OCI-LY7 (cell line): ENCODE data around the gene HNRNPH1. TPM values are rescaled to one million over a fixed set of nuclear protein-coding genes. Genes with fewer than 3 reads are reported as not detected.
A peak's percentile ranks its signal among the peaks of the same experiment; 100 is the strongest.

Experiments
- BruUV-seq: library from RNA; stranded (reverse); fragments of 400-500 nt; replicated peaks from 2 replicates; lab custom pipeline; 2021; lab: Mats Ljungman, UMichigan
- CTCF ChIA-PET: fragments of 300-600 bp; sonication (Branson Sonifier 250); formaldehyde crosslinking; loops from one replicate; lab custom pipeline; 2022; ENCODE audit warnings: antibody characterized with exemption; ENCODE audit not compliant: unreplicated experiment; lab: Charles Lee
- POLR2A ChIA-PET: fragments of 300-600 bp; sonication (Branson Sonifier 250); formaldehyde crosslinking; loops from one replicate; lab custom pipeline; 2022; ENCODE audit warnings: antibody characterized with exemption; lab: Charles Lee
- DNase-seq: peaks from one replicate; pipeline ENCODE4 v3.0.0-alpha.2; 2015; ENCODE audit warnings: low spot score
- H2AFZ ChIP-seq: fragments of 200-600 bp; sonication (generic), shearing (Covaris generic); 2 replicates; pipeline ENCODE4 v1.6.1; 2014; ENCODE audit warnings: mild to moderate bottlenecking, antibody characterized with exemption, low read length, moderate library complexity
- H3K27ac ChIP-seq: fragments of 200-600 bp; sonication (generic); 2 replicates; pipeline ENCODE4 v1.5.1; 2014; ENCODE audit warnings: mixed run types, low read depth, mild to moderate bottlenecking, moderate library complexity, low read length, inconsistent platforms; ENCODE audit not compliant: poor library complexity, severe bottlenecking
- H3K36me3 ChIP-seq: fragments of 200-600 bp; sonication (generic); 2 replicates; pipeline ENCODE4 v1.6.1; 2014; ENCODE audit warnings: mild to moderate bottlenecking, antibody characterized with exemption, low read length, moderate library complexity, mixed read lengths; ENCODE audit not compliant: insufficient read depth
- H3K4me1 ChIP-seq: fragments of 200-600 bp; sonication (generic); 2 replicates; pipeline ENCODE4 v1.5.1; 2014; ENCODE audit warnings: mild to moderate bottlenecking, low read length; ENCODE audit not compliant: insufficient read depth, poor library complexity, severe bottlenecking
- H3K4me2 ChIP-seq: fragments of 200-600 bp; sonication (generic); 2 replicates; pipeline ENCODE4 v1.6.1; 2014; ENCODE audit warnings: mild to moderate bottlenecking, low read length
- H3K4me3 ChIP-seq: fragments of 200-600 bp; sonication (generic); 2 replicates; pipeline ENCODE4 v1.5.1; 2014; ENCODE audit warnings: mild to moderate bottlenecking, low read depth, low read length; ENCODE audit not compliant: poor library complexity, severe bottlenecking
- H3K79me2 ChIP-seq: fragments of 200-600 bp; sonication (generic); 2 replicates; pipeline ENCODE4 v1.6.1; 2016; ENCODE audit warnings: low read depth, mild to moderate bottlenecking, low read length, moderate library complexity, mixed read lengths; ENCODE audit not compliant: insufficient read depth
- H3K9me2 ChIP-seq: fragments of 200-600 bp; sonication (generic); 2 replicates; pipeline ENCODE4 v1.6.1; 2016; ENCODE audit warnings: mild to moderate bottlenecking, low read length, mixed read lengths; ENCODE audit not compliant: insufficient read depth
- H3K9me3 ChIP-seq: fragments of 200-600 bp; sonication (generic); 2 replicates; pipeline ENCODE4 v1.6.1; 2014; ENCODE audit warnings: mild to moderate bottlenecking, mixed run types, low read length, mixed read lengths
- H4K20me1 ChIP-seq: fragments of 200-600 bp; sonication (generic); 2 replicates; pipeline ENCODE4 v1.6.1; 2014; ENCODE audit warnings: mild to moderate bottlenecking, antibody characterized with exemption, low read length, moderate library complexity, mixed read lengths; ENCODE audit not compliant: insufficient read depth
- CTCF ChIP-seq: fragments of 200-600 bp; sonication (generic); conservative IDR thresholded peaks from 2 replicates; pipeline ENCODE4 v1.5.1; 2014; ENCODE audit warnings: mild to moderate bottlenecking, antibody characterized with exemption, low read length, moderate library complexity, mixed read lengths
- EZH2phosphoT487 ChIP-seq: fragments of 200-600 bp; sonication (generic); IDR thresholded peaks from 2 replicates; pipeline ENCODE4 v1.6.1; 2018; ENCODE audit warnings: low read depth, borderline replicate concordance, mild to moderate bottlenecking, mixed run types, antibody characterized with exemption, low read length, moderate library complexity, mixed read lengths
- intact Hi-C: fragments of 100-400 bp; cut with micrococcal nuclease; formaldehyde crosslinking; loops from one replicate; pipeline ENCODE4 v1.10.0; 2022; ENCODE audit not compliant: unreplicated experiment
- total RNA-seq, 2 experiments: library from RNA; depleted of rRNA in 1 of 2; stranded (reverse); fragments of >200 nt in 1 of 2; shearing (Covaris generic) in 1 of 2; gene quantifications; 2 replicates each; pipeline ENCODE4 v1.2.3, GENCODE V29; 2014 to 2022

The HNRNPH1 gene
- total RNA-seq, 2 experiments from 2014 or later = 814 to 1,011 TPM

DNA sequence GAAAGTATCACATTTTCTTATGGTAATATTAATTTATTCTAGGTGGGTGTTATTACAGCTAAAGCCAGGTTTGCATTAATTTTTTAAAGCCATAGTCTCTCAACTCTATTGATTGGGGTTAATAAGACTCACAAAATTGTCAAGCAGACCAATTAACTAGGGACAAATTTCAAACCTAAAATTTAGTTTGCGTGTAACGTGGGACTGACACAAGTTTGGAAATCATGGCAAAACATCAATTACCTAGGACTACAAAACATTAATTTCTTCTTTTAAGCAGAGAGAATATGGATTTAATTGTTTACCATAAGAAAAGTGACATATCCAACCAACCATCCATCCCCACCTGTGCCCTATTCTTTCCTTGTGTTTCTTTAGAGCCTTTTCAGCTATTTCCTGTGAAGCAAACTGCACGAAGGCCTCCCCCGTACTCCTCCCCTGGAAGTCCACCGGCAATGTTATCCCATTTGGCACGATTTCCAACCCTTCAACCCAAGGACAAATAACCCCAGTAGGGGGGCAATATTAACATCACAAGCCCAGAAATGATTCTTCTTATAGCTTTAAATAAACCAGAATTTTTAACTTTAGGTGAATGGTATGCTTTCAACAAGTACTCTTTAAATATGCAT, 4.4 kb downstream of the HNRNPH1 start:
- H3K4me1 ChIP-seq = peaks cover 37% of the 10 kb centered on the region
- no peak for DNase-seq
- intact Hi-C loops = no loop called here
- peak overlapping the region; percentile 100 for H3K4me3 ChIP-seq
- no peak overlapping the region for H2AFZ ChIP-seq
- BruUV-seq = no TSS peak
- H3K4me2 ChIP-seq = peak overlapping the region; percentile 88
- H4K20me1 ChIP-seq = peaks cover 75% of the 10 kb centered on the region
- H3K27ac ChIP-seq = no peak overlapping the region
- H3K36me3 ChIP-seq = peaks cover 93% of the 10 kb centered on the region
- ChIA-PET CTCF (no interaction called here), POLR2A (interaction anchor here (0.5 to 1.6 kb wide), 4 partner anchors 9 to 112 kb away, joined by 3 read pairs; no protein-coding TSS in a partner anchor)
- H3K9me2 ChIP-seq = no peaks in the 10 kb centered on the region
- peaks cover 92% of the 10 kb centered on the region for H3K79me2 ChIP-seq
- H3K9me3 ChIP-seq = no peaks in the 10 kb centered on the region
- TF ChIP-seq EZH2phosphoT487 = no peak
- no peak for TF ChIP-seq CTCF

GRCh38 chr5:179617930-179618329, 5.5 kb downstream of the HNRNPH1 start:
- no peak overlapping the region for H3K4me2 ChIP-seq
- no peak overlapping the region for H3K4me3 ChIP-seq
- H3K4me1 ChIP-seq = peaks cover 37% of the 10 kb centered on the region

More at GRCh38 chr5:179617930-179618329, 5.5 kb downstream of the HNRNPH1 start:
- no peaks in the 10 kb centered on the region for H3K9me2 ChIP-seq
- H4K20me1 ChIP-seq = peaks cover 75% of the 10 kb centered on the region
- CTCF ChIA-PET = no interaction called here
- TF ChIP-seq EZH2phosphoT487 (no peak), CTCF (no peak)
- POLR2A ChIA-PET = interaction anchor here (1.0 to 1.2 kb wide), 2 partner anchors 44 to 55 kb away, joined by 3 read pairs; no protein-coding TSS in a partner anchor
- no peak overlapping the region for H2AFZ ChIP-seq
- intact Hi-C loops = no loop called here
- no peak for DNase-seq
- H3K79me2 ChIP-seq = peaks cover 91% of the 10 kb centered on the region
- no peaks in the 10 kb centered on the region for H3K9me3 ChIP-seq
- BruUV-seq = TSS peak; percentile 0
- H3K36me3 ChIP-seq = peaks cover 99% of the 10 kb centered on the region
- H3K27ac ChIP-seq = no peak overlapping the region
